ENCODE results near the gene CCER1. TPM values are rescaled to one million over a fixed set of nuclear protein-coding genes. Genes with fewer than 3 reads are reported as not detected.

CCER1 gene
- total and polyA plus RNA-seq, 9 of the 15 experiments (the other 6 are each of a cell fraction or from before 2014, with no cell fraction given), result not detected

Other genes with a start within 250 kb of the CCER1 start
- gene EPYC, start 49.8 kb upstream of the CCER1 start, total RNA-seq (2014; rRNA removed), result not detected in 2 replicates
- gene EPYC, start 49.8 kb upstream of the CCER1 start, total RNA-seq (2014; rRNA removed; fragmentation: Illumina TruSeq; extraction: Trizol), result not detected in 2 replicates
- not detected in 2 replicates for gene EPYC, start 49.8 kb upstream of the CCER1 start, total RNA-seq (2015; rRNA removed; fragmentation: Illumina TruSeq; extraction: Trizol)
- gene EPYC, start 49.8 kb upstream of the CCER1 start, total RNA-seq (2021), result not detected in 2 replicates
- not detected in 2 replicates for gene EPYC, start 49.8 kb upstream of the CCER1 start, polyA plus RNA-seq (2011; rRNA removed)
- not detected in 2 replicates for gene EPYC, start 49.8 kb upstream of the CCER1 start, polyA plus RNA-seq (2014; fragmentation: Illumina TruSeq; extraction: Trizol)
- not detected for gene EPYC, start 49.8 kb upstream of the CCER1 start, polyA plus RNA-seq (2014; fragmentation: Nextera tagmentation; extraction: Ambion mirVana)
- gene EPYC, start 49.8 kb upstream of the CCER1 start, polyA plus RNA-seq (2014; rRNA removed), result not detected in 2 replicates
- gene KERA, start 102.8 kb upstream of the CCER1 start, total RNA-seq (2014; rRNA removed), result not detected in 2 replicates
- gene KERA, start 102.8 kb upstream of the CCER1 start, total RNA-seq (2014; rRNA removed; fragmentation: Illumina TruSeq; extraction: Trizol), result not detected in 2 replicates
- not detected in 2 replicates for gene KERA, start 102.8 kb upstream of the CCER1 start, total RNA-seq (2015; rRNA removed; fragmentation: Illumina TruSeq; extraction: Trizol)
- gene KERA, start 102.8 kb upstream of the CCER1 start, total RNA-seq (2021), result not detected in 2 replicates
- not detected in 2 replicates for gene KERA, start 102.8 kb upstream of the CCER1 start, polyA plus RNA-seq (2011; rRNA removed)
- gene KERA, start 102.8 kb upstream of the CCER1 start, polyA plus RNA-seq (2014; fragmentation: Illumina TruSeq; extraction: Trizol), result not detected in 2 replicates
- not detected for gene KERA, start 102.8 kb upstream of the CCER1 start, polyA plus RNA-seq (2014; fragmentation: Nextera tagmentation; extraction: Ambion mirVana)
- not detected in 2 replicates for gene KERA, start 102.8 kb upstream of the CCER1 start, polyA plus RNA-seq (2014; rRNA removed)
- not detected in 2 replicates for gene LUM, start 156.3 kb upstream of the CCER1 start, total RNA-seq (2014; rRNA removed)
- not detected in 2 replicates for gene LUM, start 156.3 kb upstream of the CCER1 start, total RNA-seq (2014; rRNA removed; fragmentation: Illumina TruSeq; extraction: Trizol)
- gene LUM, start 156.3 kb upstream of the CCER1 start, total RNA-seq (2015; rRNA removed; fragmentation: Illumina TruSeq; extraction: Trizol), result not detected in 2 replicates
- gene LUM, start 156.3 kb upstream of the CCER1 start, total RNA-seq (2021), result 0.11 and 0.40 TPM in 2 replicates
- not detected in 2 replicates for gene LUM, start 156.3 kb upstream of the CCER1 start, polyA plus RNA-seq (2011; rRNA removed)
- not detected in 2 replicates for gene LUM, start 156.3 kb upstream of the CCER1 start, polyA plus RNA-seq (2014; fragmentation: Illumina TruSeq; extraction: Trizol)
- not detected for gene LUM, start 156.3 kb upstream of the CCER1 start, polyA plus RNA-seq (2014; fragmentation: Nextera tagmentation; extraction: Ambion mirVana)
- gene LUM, start 156.3 kb upstream of the CCER1 start, polyA plus RNA-seq (2014; rRNA removed), result not detected in 2 replicates
- gene DCN, start 227.6 kb upstream of the CCER1 start, total RNA-seq (2014; rRNA removed), result 0.14 TPM in 1 of 2 replicates, not detected in the other
- 0.22 and 0.48 TPM in 2 replicates for gene DCN, start 227.6 kb upstream of the CCER1 start, total RNA-seq (2014; rRNA removed; fragmentation: Illumina TruSeq; extraction: Trizol)
- gene DCN, start 227.6 kb upstream of the CCER1 start, total RNA-seq (2015; rRNA removed; fragmentation: Illumina TruSeq; extraction: Trizol), result 0.45 and 0.54 TPM in 2 replicates
- gene DCN, start 227.6 kb upstream of the CCER1 start, total RNA-seq (2021), result 2.3 and 2.4 TPM in 2 replicates
- 0.49 and 0.85 TPM in 2 replicates for gene DCN, start 227.6 kb upstream of the CCER1 start, polyA plus RNA-seq (2011; rRNA removed)
- 0.39 and 3.6 TPM in 2 replicates for gene DCN, start 227.6 kb upstream of the CCER1 start, polyA plus RNA-seq (2014; fragmentation: Illumina TruSeq; extraction: Trizol)
- gene DCN, start 227.6 kb upstream of the CCER1 start, polyA plus RNA-seq (2014; fragmentation: Nextera tagmentation; extraction: Ambion mirVana), result under 1 TPM in 1 of 2 experiments, not detected in 1; 0.08 TPM
- gene DCN, start 227.6 kb upstream of the CCER1 start, polyA plus RNA-seq (2014; rRNA removed), result 0.24 and 0.67 TPM in 2 replicates

All from K562 (cell line).